PC-3 (cell line): ENCODE measurements around the gene AUTS2. TPM values are rescaled to one million over a fixed set of nuclear protein-coding genes. Genes with fewer than 3 reads are reported as not detected.

ENCODE experiments used
- ATAC-seq: fragments of 200-7000 bp; cut with Tn5 transposase; 2 replicates; pipeline ENCODE4 v1.9.1; 2020; ENCODE audit warnings: mild to moderate bottlenecking, moderate library complexity
- BruUV-seq: library from RNA; stranded (reverse); fragments of 400-500 nt; replicated peaks from 2 replicates; lab custom pipeline; 2021; lab: Mats Ljungman, UMichigan
- CTCF ChIA-PET: fragments of 300-600 bp; sonication (Branson Sonifier 250); formaldehyde crosslinking; loops from one replicate; lab custom pipeline; 2022; ENCODE audit warnings: antibody characterized with exemption; lab: Charles Lee
- POLR2A ChIA-PET: fragments of 300-600 bp; sonication (Branson Sonifier 250); formaldehyde crosslinking; loops from one replicate; lab custom pipeline; 2022; ENCODE audit warnings: antibody characterized with exemption; ENCODE audit not compliant: unreplicated experiment; lab: Charles Lee
- DNase-seq: peaks from one replicate; pipeline ENCODE4 v3.0.0-alpha.2; 2015
- H2AFZ ChIP-seq: fragments of 300-600 bp; sonication (generic); 2 replicates; pipeline ENCODE4 v1.6.0; 2016; ENCODE audit warnings: antibody characterized with exemption, low read length
- H3F3A ChIP-seq: fragments of 300-600 bp; sonication (generic); one replicate; pipeline ENCODE4 v1.6.0; 2017; ENCODE audit warnings: antibody characterized with exemption, low read length, control low read depth, mild to moderate bottlenecking; ENCODE audit not compliant: unreplicated experiment
- H3K27ac ChIP-seq: fragments of 300-600 bp; sonication (generic); 2 replicates; pipeline ENCODE4 v1.5.1; 2016; ENCODE audit warnings: mild to moderate bottlenecking, low read length
- H3K27me3 ChIP-seq: fragments of 300-600 bp; sonication (generic); 2 replicates; pipeline ENCODE4 v1.6.1; 2016; ENCODE audit warnings: low read length, mixed read lengths
- H3K36me3 ChIP-seq: fragments of 300-600 bp; sonication (generic); 2 replicates; pipeline ENCODE4 v1.6.1; 2016; ENCODE audit warnings: low read depth, mixed run types, low read length, mixed read lengths
- H3K4me1 ChIP-seq: fragments of 300-600 bp; sonication (generic); 2 replicates; pipeline ENCODE4 v1.5.1; 2016; ENCODE audit warnings: low read length; ENCODE audit not compliant: insufficient read depth
- H3K4me2 ChIP-seq: fragments of 300-600 bp; sonication (generic); 2 replicates; pipeline ENCODE4 v1.6.0; 2016; ENCODE audit warnings: low read length
- H3K4me3 ChIP-seq: fragments of 300-600 bp; sonication (generic); 2 replicates; pipeline ENCODE4 v1.5.1; 2016; ENCODE audit warnings: mild to moderate bottlenecking, low read length, mixed read lengths
- H3K79me2 ChIP-seq: fragments of 300-600 bp; sonication (generic); 2 replicates; pipeline ENCODE4 v1.6.1; 2017; ENCODE audit warnings: low read length, mixed read lengths
- H3K9ac ChIP-seq: fragments of 300-600 bp; sonication (generic); 2 replicates; pipeline ENCODE4 v1.6.0; 2016; ENCODE audit warnings: mild to moderate bottlenecking, low read length
- H3K9me2 ChIP-seq: fragments of 300-600 bp; sonication (generic); replicated peaks from 2 replicates; pipeline ENCODE4 v1.6.1; 2016; ENCODE audit warnings: mixed run types, low read length, mixed read lengths
- H3K9me3 ChIP-seq: fragments of 300-600 bp; sonication (generic); 2 replicates; pipeline ENCODE4 v1.6.1; 2016; ENCODE audit warnings: low read length, mixed read lengths
- H4K20me1 ChIP-seq: fragments of 300-600 bp; sonication (generic); 2 replicates; pipeline ENCODE4 v1.6.1; 2016; ENCODE audit warnings: low read length, mixed read lengths
- CTCF ChIP-seq: fragments of 300-600 bp; sonication (generic); conservative IDR thresholded peaks from 2 replicates; pipeline ENCODE4 v1.5.1; 2017; ENCODE audit warnings: antibody characterized with exemption, low read depth, mild to moderate bottlenecking, low read length
- EZH2 ChIP-seq: fragments of 300-600 bp; sonication (generic); IDR thresholded peaks from one replicate; pipeline ENCODE4 v1.6.1; 2017; ENCODE audit warnings: antibody characterized with exemption, mild to moderate bottlenecking, low read length; ENCODE audit not compliant: unreplicated experiment
- EZH2phosphoT487 ChIP-seq: fragments of 300-600 bp; sonication (generic); IDR thresholded peaks from 2 replicates; pipeline ENCODE4 v1.6.1; 2018; ENCODE audit warnings: mild to moderate bottlenecking, antibody characterized with exemption, low read length, borderline replicate concordance
- intact Hi-C: fragments of 100-400 bp; cut with micrococcal nuclease; formaldehyde crosslinking; loops from 2 replicates; pipeline ENCODE4 v1.9.0; 2023
- total RNA-seq: library from RNA; depleted of rRNA; stranded (reverse); fragments of >200 nt; gene quantifications from 2 replicates; pipeline ENCODE4 v1.2.3, GENCODE V29; 2014

Gene AUTS2
- total RNA-seq, 1 experiment from 2014 or later: not detected

- no peaks in the 10 kb centered on the region for H4K20me1 ChIP-seq
- no peaks in the 10 kb centered on the region for H3K9me2 ChIP-seq
- DNase-seq (no peak), ATAC-seq (no peak)
- ChIA-PET POLR2A (no interaction called here), CTCF (no interaction called here)
- no peaks in the 10 kb centered on the region for H3F3A ChIP-seq
- H3K79me2 ChIP-seq: no peaks in the 10 kb centered on the region
- no TSS peak for BruUV-seq
- H3K27me3 ChIP-seq: no peaks in the 10 kb centered on the region
- intact Hi-C loops: no loop called here
- no peak for TF ChIP-seq EZH2phosphoT487
- TF ChIP-seq EZH2: no peak
- no peak for TF ChIP-seq CTCF
- no peak overlapping the region for H3K9ac ChIP-seq
- H3K4me3 ChIP-seq: no peak overlapping the region
- no peaks in the 10 kb centered on the region for H3K4me1 ChIP-seq
- no peak overlapping the region for H3K27ac ChIP-seq
- no peak overlapping the region for H2AFZ ChIP-seq
- H3K9me3 ChIP-seq: no peaks in the 10 kb centered on the region
- no peak overlapping the region for H3K4me2 ChIP-seq
- H3K36me3 ChIP-seq: no peaks in the 10 kb centered on the region
Observed at GRCh38 chr7:70577078-70577477, 978.8 kb downstream of the AUTS2 start.

GRCh38 chr7:70578131-70578530, 979.9 kb downstream of the AUTS2 start:
- H3K79me2 ChIP-seq: no peaks in the 10 kb centered on the region
- H3K36me3 ChIP-seq: no peaks in the 10 kb centered on the region
- no peak for TF ChIP-seq EZH2phosphoT487
- no peak for TF ChIP-seq CTCF
- TF ChIP-seq EZH2: no peak
- DNase-seq (no peak), ATAC-seq (no peak)
- no peak overlapping the region for H3K4me2 ChIP-seq
- no peaks in the 10 kb centered on the region for H3K9me3 ChIP-seq
- no peak overlapping the region for H2AFZ ChIP-seq
- no peak overlapping the region for H3K9ac ChIP-seq
- no TSS peak for BruUV-seq
- no peaks in the 10 kb centered on the region for H3K9me2 ChIP-seq
- no peaks in the 10 kb centered on the region for H3K4me1 ChIP-seq
- no peaks in the 10 kb centered on the region for H3F3A ChIP-seq
- H3K27me3 ChIP-seq: no peaks in the 10 kb centered on the region
- ChIA-PET POLR2A (no interaction called here), CTCF (no interaction called here)
- H3K4me3 ChIP-seq: no peak overlapping the region
- no peaks in the 10 kb centered on the region for H4K20me1 ChIP-seq
- H3K27ac ChIP-seq: no peak overlapping the region
- intact Hi-C loops: no loop called here

GRCh38 chr7:70579397-70580097, 981.3 kb downstream of the AUTS2 start:
- H2AFZ ChIP-seq: no peak overlapping the region
- H3K27ac ChIP-seq: no peak overlapping the region
- no peak for DNase-seq
- H3F3A ChIP-seq: no peaks in the 10 kb centered on the region
- no peak overlapping the region for H3K4me2 ChIP-seq
- no peaks in the 10 kb centered on the region for H3K36me3 ChIP-seq
- no peaks in the 10 kb centered on the region for H3K9me2 ChIP-seq
- POLR2A ChIA-PET: no interaction called here
- no peak overlapping the region for H3K9ac ChIP-seq
- H3K4me1 ChIP-seq: no peaks in the 10 kb centered on the region
- no peaks in the 10 kb centered on the region for H3K9me3 ChIP-seq
- no peaks in the 10 kb centered on the region for H4K20me1 ChIP-seq
- no TSS peak for BruUV-seq
- CTCF ChIA-PET: no interaction called here
- TF ChIP-seq EZH2 (no peak), EZH2phosphoT487 (no peak), CTCF (no peak)
- H3K4me3 ChIP-seq: no peak overlapping the region
- no peaks in the 10 kb centered on the region for H3K27me3 ChIP-seq
- intact Hi-C loops: no loop called here
- ATAC-seq: no peak
- H3K79me2 ChIP-seq: no peaks in the 10 kb centered on the region
